Liver (tissue), 3 donors: ENCODE data around the gene IFITM5.

Experiments used
- RAD21 ChIP-seq, 2 donors: IDR thresholded peaks; 2 replicates each; pipeline ENCODE4 v1.6.1; 2016; ENCODE audit warnings: antibody characterized with exemption in 2 of 2, mild to moderate bottlenecking in 2 of 2
- RXRA ChIP-seq, 2 donors: IDR thresholded peaks; 2 replicates each; pipeline ENCODE4 v1.6.1; 2017 to 2018; ENCODE audit warnings: antibody characterized with exemption in 2 of 2, mild to moderate bottlenecking in 1 of 2
- SP1 ChIP-seq: IDR thresholded peaks from 2 replicates; pipeline ENCODE4 v1.6.1; 2018; ENCODE audit warnings: antibody characterized with exemption, mild to moderate bottlenecking
- TAF1 ChIP-seq: conservative IDR thresholded peaks from 2 replicates; pipeline ENCODE4 v1.6.1; 2016; ENCODE audit warnings: antibody characterized with exemption, mild to moderate bottlenecking
- YY1 ChIP-seq: IDR thresholded peaks from 2 replicates; pipeline ENCODE4 v1.6.1; 2016; ENCODE audit warnings: antibody characterized with exemption, mild to moderate bottlenecking
- TF ChIP-seq, protein P1 (sequence below): fragments of 150-350 bp; IDR thresholded peaks from 2 replicates; pipeline ENCODE4 v1.5.1; 2017; ENCODE audit warnings: improper control_type of control experiment, low read depth, low read length; ENCODE audit not compliant: missing input control
- TF ChIP-seq, protein P2 (sequence below): IDR thresholded peaks from 2 replicates; pipeline ENCODE4 v1.6.1; 2016; ENCODE audit warnings: antibody characterized with exemption
- donor health status: healthy.
- donor health status: healthy.

DNA sequence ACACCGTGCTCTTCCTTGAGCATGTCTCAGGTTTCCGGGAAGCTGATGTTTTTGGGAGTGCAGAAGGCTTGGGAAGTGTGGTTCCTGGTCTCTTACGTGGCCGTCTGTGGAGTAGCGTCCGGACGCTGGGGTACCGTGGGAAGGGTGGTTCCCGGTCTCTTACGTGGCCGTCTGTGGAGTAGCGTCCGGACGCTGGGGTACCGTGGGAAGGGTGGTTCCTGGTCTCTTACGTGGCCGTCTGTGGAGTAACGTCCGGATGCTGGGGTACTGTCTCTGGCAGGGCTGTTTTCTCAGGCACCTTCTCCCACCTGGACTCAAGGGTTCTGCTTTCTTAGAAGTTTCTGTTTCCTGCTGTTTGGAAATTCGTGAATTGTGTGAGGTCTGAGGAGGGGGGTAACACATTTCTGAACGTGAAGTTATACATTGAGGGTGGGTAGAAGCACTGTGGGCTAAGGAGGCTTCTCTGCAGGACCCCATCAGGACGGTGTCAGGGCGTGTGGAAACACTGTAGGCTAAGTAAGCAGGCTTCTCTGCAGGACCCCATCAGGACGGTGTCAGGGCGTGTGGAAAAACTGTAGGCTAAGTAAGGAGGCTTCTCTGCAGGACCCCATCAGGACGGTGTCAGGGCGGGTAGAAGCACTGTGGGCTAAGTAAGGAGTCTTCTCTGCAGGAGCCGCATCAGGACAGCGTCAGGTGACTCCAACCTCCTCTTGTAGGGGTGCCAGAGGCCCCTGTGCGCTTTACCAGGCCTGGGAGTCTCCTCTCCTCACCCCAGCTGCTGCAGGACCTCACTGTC is 26.7 kb upstream of the IFITM5 start:
- TF ChIP-seq, protein P1, sequence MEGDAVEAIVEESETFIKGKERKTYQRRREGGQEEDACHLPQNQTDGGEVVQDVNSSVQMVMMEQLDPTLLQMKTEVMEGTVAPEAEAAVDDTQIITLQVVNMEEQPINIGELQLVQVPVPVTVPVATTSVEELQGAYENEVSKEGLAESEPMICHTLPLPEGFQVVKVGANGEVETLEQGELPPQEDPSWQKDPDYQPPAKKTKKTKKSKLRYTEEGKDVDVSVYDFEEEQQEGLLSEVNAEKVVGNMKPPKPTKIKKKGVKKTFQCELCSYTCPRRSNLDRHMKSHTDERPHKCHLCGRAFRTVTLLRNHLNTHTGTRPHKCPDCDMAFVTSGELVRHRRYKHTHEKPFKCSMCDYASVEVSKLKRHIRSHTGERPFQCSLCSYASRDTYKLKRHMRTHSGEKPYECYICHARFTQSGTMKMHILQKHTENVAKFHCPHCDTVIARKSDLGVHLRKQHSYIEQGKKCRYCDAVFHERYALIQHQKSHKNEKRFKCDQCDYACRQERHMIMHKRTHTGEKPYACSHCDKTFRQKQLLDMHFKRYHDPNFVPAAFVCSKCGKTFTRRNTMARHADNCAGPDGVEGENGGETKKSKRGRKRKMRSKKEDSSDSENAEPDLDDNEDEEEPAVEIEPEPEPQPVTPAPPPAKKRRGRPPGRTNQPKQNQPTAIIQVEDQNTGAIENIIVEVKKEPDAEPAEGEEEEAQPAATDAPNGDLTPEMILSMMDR = no peak
- TF ChIP-seq YY1 (no peak), RAD21 (IDR thresholded peaks at IDR 0.05) (no peak), TAF1 (no peak), SP1 (no peak), RXRA (IDR thresholded peaks at IDR 0.05) (no peak)
- TF ChIP-seq, protein P2, sequence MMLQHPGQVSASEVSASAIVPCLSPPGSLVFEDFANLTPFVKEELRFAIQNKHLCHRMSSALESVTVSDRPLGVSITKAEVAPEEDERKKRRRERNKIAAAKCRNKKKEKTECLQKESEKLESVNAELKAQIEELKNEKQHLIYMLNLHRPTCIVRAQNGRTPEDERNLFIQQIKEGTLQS = no peak
